PC-3 (cell line): ENCODE results near the gene PRPF40B.

Experiments used
- CTCF ChIP-seq: fragments of 300-600 bp; sonication (generic); conservative IDR thresholded peaks from 2 replicates; pipeline ENCODE4 v1.5.1; 2017; ENCODE audit warnings: antibody characterized with exemption, low read depth, mild to moderate bottlenecking, low read length
- EZH2 ChIP-seq: fragments of 300-600 bp; sonication (generic); IDR thresholded peaks from one replicate; pipeline ENCODE4 v1.6.1; 2017; ENCODE audit warnings: antibody characterized with exemption, mild to moderate bottlenecking, low read length; ENCODE audit not compliant: unreplicated experiment

- TF ChIP-seq CTCF (no peak), EZH2 (no peak)
These were observed 51.1 kb downstream of the PRPF40B start for GRCh38 chr12:49674318-49674981.
